Skeletal muscle satellite cell (primary cell): ENCODE measurements around the gene RBAK. TPM values are rescaled to one million over a fixed set of nuclear protein-coding genes. Genes with fewer than 3 reads are reported as not detected.

Experiments used
- H3K27me3 ChIP-seq: 2 replicates; pipeline ENCODE4 v1.7.0; 2013; ENCODE audit warnings: low read length; ENCODE audit not compliant: control insufficient read depth, insufficient read depth
- H3K36me3 ChIP-seq: 2 replicates; pipeline ENCODE4 v1.7.0; 2013; ENCODE audit warnings: mild to moderate bottlenecking, control low read depth, low read length; ENCODE audit not compliant: insufficient read depth
- H3K4me1 ChIP-seq: 2 replicates; pipeline ENCODE4 v1.7.0; 2013; ENCODE audit warnings: low read length; ENCODE audit not compliant: control insufficient read depth, insufficient read depth
- H3K4me2 ChIP-seq: 2 replicates; pipeline ENCODE4 v1.7.0; 2013; ENCODE audit warnings: mild to moderate bottlenecking, low read length
- H3K4me3 ChIP-seq: 2 replicates; pipeline ENCODE4 v1.7.0; 2013; ENCODE audit warnings: low read length
- H3K9ac ChIP-seq: 2 replicates; pipeline ENCODE4 v1.7.0; 2013; ENCODE audit warnings: mild to moderate bottlenecking, low read depth, low read length, moderate library complexity
- H3K9me3 ChIP-seq: replicated peaks from 2 replicates; pipeline ENCODE4 v1.7.0; 2013; ENCODE audit warnings: mild to moderate bottlenecking, control low read depth, low read length
- small RNA-seq: library from RNA; depleted of rRNA; stranded (forward); fragments of <200 nt; gene quantifications from one replicate; pipeline ENCODE3, GENCODE V24; 2012

RBAK gene

DNA sequence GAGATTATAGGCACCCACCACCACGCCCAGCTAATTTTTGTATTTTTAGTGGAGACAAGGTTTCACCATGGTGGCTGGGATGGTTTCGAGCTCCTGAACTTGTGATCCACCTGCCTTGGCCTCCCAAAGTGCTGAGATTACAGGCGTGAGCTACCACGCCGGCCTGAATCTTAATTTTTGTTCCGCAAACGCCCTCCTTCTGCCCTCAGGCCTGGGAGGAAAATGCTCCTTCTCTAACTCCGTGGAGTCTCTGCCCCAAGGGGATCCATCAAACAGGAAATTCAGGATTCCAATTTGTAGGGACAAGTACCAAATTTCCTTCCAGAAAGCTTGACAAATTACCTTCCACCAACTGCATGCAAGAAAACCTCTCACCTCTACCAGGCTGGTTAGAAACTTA lies 43.2 kb downstream of the RBAK start:
- Histone ChIP-seq H3K36me3 (no peaks in the 10 kb centered on the region), H3K4me1 (no peaks in the 10 kb centered on the region), H3K9me3 (peaks cover under 1% of the 10 kb centered on the region), H3K4me2 (no peak overlapping the region), H3K4me3 (no peak overlapping the region), H3K27me3 (peaks cover 11% of the 10 kb centered on the region), H3K9ac (no peak overlapping the region)

DNA sequence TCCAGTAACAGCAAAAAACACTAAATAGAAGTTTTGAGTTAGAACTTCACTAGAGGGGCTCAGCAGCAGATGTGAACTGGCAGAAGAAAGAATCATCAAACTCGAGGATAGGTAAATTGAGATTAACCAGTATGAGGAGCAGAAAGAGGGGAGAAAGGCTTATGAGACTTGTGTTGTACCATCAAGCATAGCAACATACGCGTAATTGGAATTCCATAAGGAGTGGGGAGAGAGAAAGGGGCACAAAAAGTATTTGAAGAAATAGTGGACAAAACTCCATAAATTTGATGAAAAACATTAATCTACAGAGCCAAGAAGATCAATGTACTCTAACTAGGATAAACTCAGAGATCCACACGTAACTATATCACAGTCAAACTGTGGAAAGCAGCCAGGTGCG lies 48.3 kb downstream of the RBAK start:
- Histone ChIP-seq H3K4me2 (no peak overlapping the region), H3K9me3 (peaks cover 11% of the 10 kb centered on the region), H3K4me3 (no peak overlapping the region), H3K27me3 (peaks cover 2% of the 10 kb centered on the region), H3K4me1 (no peaks in the 10 kb centered on the region), H3K9ac (no peak overlapping the region), H3K36me3 (no peaks in the 10 kb centered on the region)

GRCh38 chr7:5094641-5095040 lies 49.0 kb downstream of the RBAK start:
- peaks cover 11% of the 10 kb centered on the region for H3K9me3 ChIP-seq
- H3K9ac ChIP-seq: no peak overlapping the region
- peaks cover 2% of the 10 kb centered on the region for H3K27me3 ChIP-seq
- no peak overlapping the region for H3K4me3 ChIP-seq
- H3K4me2 ChIP-seq: no peak overlapping the region
- H3K36me3 ChIP-seq: no peaks in the 10 kb centered on the region
- no peaks in the 10 kb centered on the region for H3K4me1 ChIP-seq

DNA sequence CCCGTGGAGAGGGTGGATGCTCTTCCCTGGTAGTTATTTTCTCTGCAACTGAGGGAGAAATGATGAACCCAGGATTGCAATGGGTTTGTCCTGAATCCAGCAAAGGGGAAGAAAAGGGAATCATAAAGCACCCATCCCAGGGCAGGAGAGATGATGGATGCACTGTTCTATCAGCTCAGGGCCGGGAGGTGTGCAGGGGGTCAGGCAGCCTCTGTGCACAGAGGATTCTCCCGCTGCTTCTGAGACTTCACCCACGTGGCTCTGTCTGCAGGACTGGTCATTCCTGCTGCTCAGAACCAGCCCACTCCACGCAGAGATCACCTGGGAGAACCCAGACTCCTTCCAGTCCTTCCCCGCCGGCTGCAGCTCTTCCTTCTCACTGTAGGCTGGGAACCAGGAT lies 70.7 kb downstream of the RBAK start:
- Histone ChIP-seq H3K4me1 (no peaks in the 10 kb centered on the region), H3K4me3 (no peak overlapping the region), H3K9me3 (no peaks in the 10 kb centered on the region), H3K27me3 (peaks cover 6% of the 10 kb centered on the region), H3K9ac (no peak overlapping the region), H3K36me3 (no peaks in the 10 kb centered on the region), H3K4me2 (no peak overlapping the region)

DNA sequence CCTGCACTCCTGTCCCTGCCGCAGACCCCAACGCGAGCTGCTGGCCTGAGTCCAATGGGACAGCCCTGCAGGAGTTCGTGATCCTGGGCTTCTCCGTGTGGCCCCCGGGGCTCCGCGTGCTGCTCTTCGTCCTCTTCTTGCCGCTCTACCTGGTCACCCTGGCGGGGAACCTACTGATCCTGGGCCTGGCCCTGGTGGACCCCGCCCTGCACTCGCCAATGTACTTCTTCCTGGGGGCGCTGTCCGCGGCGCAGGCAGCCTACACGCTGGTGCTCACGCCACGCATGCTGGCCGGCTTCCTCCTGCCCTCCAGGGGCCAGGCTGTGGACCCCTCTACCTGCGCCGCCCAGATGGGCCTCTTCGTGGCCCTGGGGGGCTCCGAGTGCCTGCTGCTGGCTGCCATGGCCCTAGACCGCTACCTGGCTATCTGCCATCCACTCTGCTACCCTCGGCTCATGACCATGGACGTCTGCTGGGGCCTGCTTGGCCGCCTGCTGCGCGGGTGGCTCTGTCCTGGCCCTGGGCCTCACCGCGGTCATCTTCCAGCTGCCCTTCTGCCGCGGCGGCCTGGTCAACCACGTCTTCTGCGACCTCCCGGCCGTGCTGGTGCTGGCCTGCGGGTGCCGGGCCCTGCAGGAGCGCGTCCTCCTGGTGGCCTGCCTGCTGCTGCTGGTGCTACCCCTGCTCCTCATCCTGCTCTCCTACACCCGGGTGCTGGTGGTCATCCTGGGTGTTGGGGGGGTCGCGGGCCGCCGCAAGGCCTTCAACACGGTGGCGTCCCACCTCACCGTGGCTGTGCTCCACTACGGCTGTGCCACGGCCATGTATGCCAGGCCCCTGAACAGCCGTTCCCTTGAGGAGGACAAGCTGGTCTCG lies 71.7 kb downstream of the RBAK start:
- Histone ChIP-seq H3K36me3 (no peaks in the 10 kb centered on the region), H3K27me3 (peaks cover 6% of the 10 kb centered on the region), H3K9me3 (no peaks in the 10 kb centered on the region), H3K4me1 (no peaks in the 10 kb centered on the region), H3K4me3 (no peak overlapping the region), H3K9ac (no peak overlapping the region), H3K4me2 (no peak overlapping the region)

Small RNA genes within 50 kb of the gene (small RNA-seq; reads per million reads assigned to genes)
- gene AC092032.1: not detected
